ENCODE data around the gene PDX1. TPM values are rescaled to one million over a fixed set of nuclear protein-coding genes. Genes with fewer than 3 reads are reported as not detected.

PDX1 gene
- total RNA-seq, 1 experiment from 2014 or later = 3.4 TPM

- Histone ChIP-seq H3K27me3 (ENCODE audit: control insufficient read depth, insufficient read depth, low read length) (no peaks in the 10 kb centered on the region), H3K36me3 (ENCODE audit: control insufficient read depth, insufficient read depth, low read length) (no peaks in the 10 kb centered on the region), H3K27ac (ENCODE audit: low read length) (no peak overlapping the region), H3K4me1 (ENCODE audit: control insufficient read depth, insufficient read depth, low read length) (no peaks in the 10 kb centered on the region), H3K4me3 (ENCODE audit: low read depth in 2 of 2, low read length in 2 of 2) (no peak overlapping the region), H3K9me3 (ENCODE audit: control insufficient read depth, insufficient read depth, low read depth, low read length) (no peaks in the 10 kb centered on the region)
- intact Hi-C loops (cut with micrococcal nuclease; ENCODE audit: unreplicated experiment) = no loop called here
- ATAC-seq = no peak
- no peak for DNase-seq (ENCODE audit: low read depth, low spot score)
- in situ Hi-C loops (cut with HindIII; ENCODE audit: low pct_unique_long_range_greater_than_20kb, low sequenced_read_pairs) = no loop called here
- CTCF ChIA-PET = interaction anchor here (0.6 kb wide), 1 partner anchor 21 kb away, joined by 5 read pairs; no protein-coding TSS in a partner anchor
- no peak for TF ChIP-seq SIN3A (IDR thresholded peaks at IDR 0.05; ENCODE audit: borderline replicate concordance, insufficient read depth, low read depth, low read length)
- TF ChIP-seq TCF7L2 (IDR thresholded peaks at IDR 0.05; ENCODE audit: low read depth, low read length) = no peak
- no peak for TF ChIP-seq CTCF (IDR thresholded peaks at IDR 0.05)
- TF ChIP-seq POLR2AphosphoS5 (IDR thresholded peaks at IDR 0.05; ENCODE audit: low read depth, low read length) = no peak
- TF ChIP-seq REST (IDR thresholded peaks at IDR 0.05; ENCODE audit: insufficient read depth in 1 of 2, low read depth in 2 of 2, low read length in 1 of 2) = no peak
- POLR2A ChIA-PET = no interaction called here
- BruUV-seq (replicated peaks) = no TSS peak
These were observed 13.3 kb downstream of the PDX1 start for GRCh38 chr13:27933118-27933517.

GRCh38 chr13:27933580-27934328, 14.0 kb downstream of the PDX1 start:
- Histone ChIP-seq H3K4me1 (ENCODE audit: control insufficient read depth, insufficient read depth, low read length) (no peaks in the 10 kb centered on the region), H3K4me3 (ENCODE audit: low read depth in 2 of 2, low read length in 2 of 2) (no peak overlapping the region), H3K9me3 (ENCODE audit: control insufficient read depth, insufficient read depth, low read depth, low read length) (no peaks in the 10 kb centered on the region), H3K36me3 (ENCODE audit: control insufficient read depth, insufficient read depth, low read length) (no peaks in the 10 kb centered on the region), H3K27ac (ENCODE audit: low read length) (no peak overlapping the region), H3K27me3 (ENCODE audit: control insufficient read depth, insufficient read depth, low read length) (no peaks in the 10 kb centered on the region)
- no peak for TF ChIP-seq CTCF (IDR thresholded peaks at IDR 0.05)
- no peak for TF ChIP-seq TCF7L2 (IDR thresholded peaks at IDR 0.05; ENCODE audit: low read depth, low read length)
- no peak for TF ChIP-seq POLR2AphosphoS5 (IDR thresholded peaks at IDR 0.05; ENCODE audit: low read depth, low read length)
- TF ChIP-seq REST (IDR thresholded peaks at IDR 0.05; ENCODE audit: insufficient read depth in 1 of 2, low read depth in 2 of 2, low read length in 1 of 2) = no peak
- TF ChIP-seq SIN3A (IDR thresholded peaks at IDR 0.05; ENCODE audit: borderline replicate concordance, insufficient read depth, low read depth, low read length) = no peak
- ChIA-PET CTCF (interaction anchor here (0.6 kb wide), 2 partner anchors 21 to 106 kb away, joined by 3 to 5 read pairs; no protein-coding TSS in a partner anchor), POLR2A (no interaction called here)
- in situ Hi-C loops (cut with HindIII; ENCODE audit: low pct_unique_long_range_greater_than_20kb, low sequenced_read_pairs) = no loop called here
- intact Hi-C loops (cut with micrococcal nuclease; ENCODE audit: unreplicated experiment) = no loop called here
- no peak; the same call in 1 of the 2 replicates for ATAC-seq
- BruUV-seq (replicated peaks) = no TSS peak
- no peak for DNase-seq (ENCODE audit: low read depth, low spot score)
